Progenitor cell of endocrine pancreas (in vitro differentiated cells): ENCODE results near the gene HFE. TPM values are rescaled to one million over a fixed set of nuclear protein-coding genes. Genes with fewer than 3 reads are reported as not detected.

ENCODE experiments used
- DNase-seq: peaks from one replicate; pipeline ENCODE4 v3.0.0; 2021; ENCODE audit warnings: low spot score; ENCODE audit not compliant: unreplicated experiment
- H3K27ac Mint-ChIP-seq: 2 replicates; pipeline ENCODE4 v1.8.0; 2021; ENCODE audit warnings: mild to moderate bottlenecking, moderate library complexity, mixed read lengths
- H3K27me3 Mint-ChIP-seq: 2 replicates; pipeline ENCODE4 v1.8.0; 2021; ENCODE audit warnings: mixed read lengths
- H3K36me3 Mint-ChIP-seq: 2 replicates; pipeline ENCODE4 v1.8.0; 2022; ENCODE audit warnings: mixed read lengths; ENCODE audit not compliant: insufficient read depth
- H3K4me1 Mint-ChIP-seq: 2 replicates; pipeline ENCODE4 v1.8.0; 2021; ENCODE audit warnings: low read depth, mixed read lengths
- H3K4me3 Mint-ChIP-seq: 2 replicates; pipeline ENCODE4 v1.8.0; 2021; ENCODE audit warnings: low read depth, mild to moderate bottlenecking, moderate library complexity, mixed read lengths
- H3K9me3 Mint-ChIP-seq: 2 replicates; pipeline ENCODE4 v1.8.0; 2021; ENCODE audit warnings: low read depth, mixed read lengths
- CTCF ChIP-seq: fragments of 200-600 bp; sonication (generic); IDR thresholded peaks from one replicate; pipeline ENCODE4 v1.5.0; 2021; ENCODE audit warnings: antibody characterized with exemption, mild to moderate bottlenecking; ENCODE audit not compliant: unreplicated experiment
- long read RNA-seq: library from polyadenylated mRNA; unstranded; transcript quantifications from one replicate; pipeline ENCODE4 v2.0.0, GENCODE V29; 2020
- total RNA-seq: library from RNA; stranded (reverse); gene quantifications from 2 replicates; pipeline ENCODE4 v1.2.1, GENCODE V29; 2021

HFE gene, protein sequence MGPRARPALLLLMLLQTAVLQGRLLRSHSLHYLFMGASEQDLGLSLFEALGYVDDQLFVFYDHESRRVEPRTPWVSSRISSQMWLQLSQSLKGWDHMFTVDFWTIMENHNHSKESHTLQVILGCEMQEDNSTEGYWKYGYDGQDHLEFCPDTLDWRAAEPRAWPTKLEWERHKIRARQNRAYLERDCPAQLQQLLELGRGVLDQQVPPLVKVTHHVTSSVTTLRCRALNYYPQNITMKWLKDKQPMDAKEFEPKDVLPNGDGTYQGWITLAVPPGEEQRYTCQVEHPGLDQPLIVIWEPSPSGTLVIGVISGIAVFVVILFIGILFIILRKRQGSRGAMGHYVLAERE
- total RNA-seq: 1.1 and 1.8 TPM in 2 replicates
- long read RNA-seq, full-length matches to known transcripts: 1 of 1 reads
- long read RNA-seq, partial matches to known transcripts: 0 of 1 reads
- long read RNA-seq, other reads (novel, unspliced or antisense): 0 of 1 reads

- peak within 1 kb of the TSS; percentile 87 for H3K27ac Mint-ChIP-seq
- H3K27me3 Mint-ChIP-seq: no peaks in the 10 kb centered on the region
- peak; percentile 26 for TF ChIP-seq CTCF
- H3K36me3 Mint-ChIP-seq: no peaks in the 10 kb centered on the region
- H3K4me1 Mint-ChIP-seq: peaks cover 20% of the 10 kb centered on the region
- DNase-seq: peak; percentile 16
- H3K9me3 Mint-ChIP-seq: no peaks in the 10 kb centered on the region
- H3K4me3 Mint-ChIP-seq: peak within 1 kb of the TSS; percentile 73
Measured at GRCh38 chr6:26087284-26088115, at the start of gene HFE. Gene HFE (plus strand): TSS chr6:26087429. CDS start chr6:26087441, 12 bp downstream.

- TF ChIP-seq CTCF: no peak
- Mint-ChIP-seq H3K4me1 (peaks cover 1% of the 10 kb centered on the region), H3K27me3 (no peaks in the 10 kb centered on the region), H3K36me3 (peaks cover 2% of the 10 kb centered on the region), H3K9me3 (peaks cover 9% of the 10 kb centered on the region), H3K4me3 (no peak overlapping the region), H3K27ac (no peak overlapping the region)
- no peak for DNase-seq
Measured at GRCh38 chr6:26041946-26042345, 45.3 kb upstream of the HFE start.

DNA sequence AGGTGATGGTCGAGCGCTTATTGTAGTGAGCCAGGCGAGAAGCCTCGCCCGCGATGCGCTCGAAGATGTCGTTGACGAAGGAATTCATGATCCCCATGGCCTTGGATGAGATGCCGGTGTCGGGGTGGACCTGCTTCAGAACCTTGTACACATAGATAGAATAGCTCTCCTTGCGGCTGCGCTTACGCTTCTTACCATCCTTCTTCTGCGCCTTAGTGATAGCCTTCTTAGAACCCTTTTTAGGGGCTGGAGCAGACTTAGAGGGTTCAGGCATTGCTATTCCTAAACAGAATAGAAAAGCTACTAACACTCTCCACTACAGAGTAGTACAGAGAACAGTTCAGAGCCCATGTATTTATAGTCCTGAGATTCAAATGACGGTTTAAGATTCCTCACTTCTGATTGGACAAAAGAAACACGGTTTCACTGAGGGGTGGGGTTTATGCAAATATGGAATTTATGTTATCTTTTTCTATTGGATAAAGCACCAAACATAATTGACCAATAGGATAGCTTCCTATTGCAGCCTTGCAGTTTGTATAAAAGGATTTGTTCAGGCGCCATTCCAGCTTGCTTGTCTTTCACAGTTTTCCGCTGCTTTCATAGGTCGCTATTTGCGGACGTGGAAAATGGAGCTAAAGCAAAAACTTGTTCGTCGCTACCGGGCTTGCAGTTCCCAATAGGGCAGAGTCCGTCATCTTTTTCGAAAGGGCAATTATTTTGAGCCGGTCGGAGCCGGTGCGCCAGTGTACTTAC, 43.7 kb upstream of the HFE start:
- Mint-ChIP-seq H3K9me3 (peaks cover 9% of the 10 kb centered on the region), H3K4me1 (peaks cover 3% of the 10 kb centered on the region), H3K27me3 (no peaks in the 10 kb centered on the region), H3K27ac (no peak overlapping the region), H3K36me3 (peaks cover 2% of the 10 kb centered on the region), H3K4me3 (no peak overlapping the region)
- no peak for TF ChIP-seq CTCF
- no peak for DNase-seq

GRCh38 chr6:26044140-26045064, 42.8 kb upstream of the HFE start:
- Mint-ChIP-seq H3K4me3 (no peak overlapping the region), H3K27me3 (no peaks in the 10 kb centered on the region), H3K9me3 (peaks cover 9% of the 10 kb centered on the region), H3K27ac (no peak overlapping the region), H3K36me3 (peaks cover 2% of the 10 kb centered on the region), H3K4me1 (peaks cover 8% of the 10 kb centered on the region)
- TF ChIP-seq CTCF: no peak
- DNase-seq: no peak
